Subcutaneous abdominal adipose tissue (tissue), 5 donors: ENCODE results near the gene GDF2.

Source experiments
- H3K27ac ChIP-seq: one replicate; pipeline ENCODE4 v1.7.0; 2013; ENCODE audit warnings: low read depth, mild to moderate bottlenecking, inconsistent platforms, low read length, moderate library complexity
- H3K27me3 ChIP-seq, 5 donors: one replicate each; pipeline ENCODE4 v1.7.0; 2013; ENCODE audit warnings: low read length in 5 of 5, inconsistent platforms in 1 of 5; ENCODE audit not compliant: control insufficient read depth in 5 of 5, insufficient read depth in 4 of 5
- H3K36me3 ChIP-seq, 5 donors: one replicate each; pipeline ENCODE4 v1.7.0; 2013; ENCODE audit warnings: low read length in 5 of 5; ENCODE audit not compliant: control insufficient read depth in 5 of 5, insufficient read depth in 5 of 5
- H3K4me1 ChIP-seq, 5 donors: one replicate each; pipeline ENCODE4 v1.7.0; 2013; ENCODE audit warnings: low read length in 5 of 5, mild to moderate bottlenecking in 3 of 5, moderate library complexity in 1 of 5; ENCODE audit not compliant: control insufficient read depth in 5 of 5, insufficient read depth in 5 of 5
- H3K4me3 ChIP-seq, 5 donors: one replicate each; pipeline ENCODE4 v1.7.0; 2013; ENCODE audit warnings: low read length in 5 of 5, low read depth in 1 of 5
- H3K9ac ChIP-seq, 5 donors: one replicate each; pipeline ENCODE4 v1.7.0; 2013; ENCODE audit warnings: low read length in 5 of 5, mild to moderate bottlenecking in 4 of 5, moderate library complexity in 3 of 5
- H3K9me3 ChIP-seq, 5 donors: one replicate each; pipeline ENCODE4 v1.7.0; 2013; ENCODE audit warnings: low read length in 5 of 5; ENCODE audit not compliant: control insufficient read depth in 5 of 5
- donor health status: healthy.
- donor health status: healthy.
- donor health status: healthy.
- donor health status: healthy.
- donor health status: healthy.

GDF2 gene

GRCh38 chr10:47357131-47357582 lies 34.9 kb downstream of the GDF2 start:
- H3K36me3 ChIP-seq: no peaks in the 10 kb centered on the region
- H3K9ac ChIP-seq: no peak overlapping the region
- no peaks in the 10 kb centered on the region for H3K9me3 ChIP-seq
- no peaks in the 10 kb centered on the region for H3K27me3 ChIP-seq
- no peak overlapping the region for H3K27ac ChIP-seq
- no peaks in the 10 kb centered on the region for H3K4me1 ChIP-seq
- no peak overlapping the region for H3K4me3 ChIP-seq

GRCh38 chr10:47357911-47358310 lies 35.7 kb downstream of the GDF2 start:
- H3K36me3 ChIP-seq: no peaks in the 10 kb centered on the region
- H3K9ac ChIP-seq: no peak overlapping the region
- no peak overlapping the region for H3K4me3 ChIP-seq
- no peaks in the 10 kb centered on the region for H3K9me3 ChIP-seq
- H3K27ac ChIP-seq: no peak overlapping the region
- H3K4me1 ChIP-seq: no peaks in the 10 kb centered on the region
- no peaks in the 10 kb centered on the region for H3K27me3 ChIP-seq

GRCh38 chr10:47358457-47358856 lies 36.2 kb downstream of the GDF2 start:
- H3K9ac ChIP-seq: no peak overlapping the region
- no peaks in the 10 kb centered on the region for H3K4me1 ChIP-seq
- H3K9me3 ChIP-seq: no peaks in the 10 kb centered on the region

GRCh38 chr10:47359101-47359500 lies 36.8 kb downstream of the GDF2 start:
- no peaks in the 10 kb centered on the region for H3K4me1 ChIP-seq
- H3K27ac ChIP-seq: no peak overlapping the region
- no peaks in the 10 kb centered on the region for H3K9me3 ChIP-seq
- H3K36me3 ChIP-seq: no peaks in the 10 kb centered on the region
- H3K27me3 ChIP-seq: no peaks in the 10 kb centered on the region
- no peak overlapping the region for H3K9ac ChIP-seq
- no peak overlapping the region for H3K4me3 ChIP-seq

More at GRCh38 chr10:47358457-47358856, 36.2 kb downstream of the GDF2 start:
- H3K4me3 ChIP-seq: no peak overlapping the region
- no peaks in the 10 kb centered on the region for H3K36me3 ChIP-seq
- H3K27me3 ChIP-seq: no peaks in the 10 kb centered on the region
- H3K27ac ChIP-seq: no peak overlapping the region

GRCh38 chr10:47359626-47360418 lies 37.6 kb downstream of the GDF2 start:
- no peak overlapping the region for H3K27ac ChIP-seq
- H3K4me3 ChIP-seq: no peak overlapping the region
- no peaks in the 10 kb centered on the region for H3K9me3 ChIP-seq
- H3K9ac ChIP-seq: no peak overlapping the region
- peaks cover 0 to 3% (median 0%) of the 10 kb centered on the region in 5 donors for H3K27me3 ChIP-seq
- H3K36me3 ChIP-seq: no peaks in the 10 kb centered on the region
- H3K4me1 ChIP-seq: no peaks in the 10 kb centered on the region

GRCh38 chr10:47360419-47361040 lies 38.3 kb downstream of the GDF2 start:
- no peak overlapping the region for H3K9ac ChIP-seq
- H3K4me1 ChIP-seq: no peaks in the 10 kb centered on the region
- peaks cover 0 to 3% (median 0%) of the 10 kb centered on the region in 5 donors for H3K27me3 ChIP-seq
- H3K36me3 ChIP-seq: no peaks in the 10 kb centered on the region
- H3K27ac ChIP-seq: no peak overlapping the region
- H3K4me3 ChIP-seq: no peak overlapping the region
- no peaks in the 10 kb centered on the region for H3K9me3 ChIP-seq

- Histone ChIP-seq H3K9me3 (no peaks in the 10 kb centered on the region), H3K36me3 (no peaks in the 10 kb centered on the region), H3K27ac (no peak overlapping the region), H3K4me3 (no peak overlapping the region), H3K27me3 (peaks cover 0 to 3% (median 0%) of the 10 kb centered on the region in 5 donors), H3K9ac (no peak overlapping the region), H3K4me1 (no peaks in the 10 kb centered on the region)
Observed at GRCh38 chr10:47361293-47361692, 39.0 kb downstream of the GDF2 start.

- Histone ChIP-seq H3K9ac (no peak overlapping the region), H3K27me3 (peaks cover 0 to 3% (median 0%) of the 10 kb centered on the region in 5 donors), H3K36me3 (no peaks in the 10 kb centered on the region), H3K27ac (no peak overlapping the region), H3K9me3 (no peaks in the 10 kb centered on the region), H3K4me1 (no peaks in the 10 kb centered on the region), H3K4me3 (no peak overlapping the region)
Observed at GRCh38 chr10:47362199-47362598, 39.9 kb downstream of the GDF2 start.

- no peak overlapping the region for H3K9ac ChIP-seq
- H3K4me3 ChIP-seq: no peak overlapping the region
- H3K27ac ChIP-seq: no peak overlapping the region
- peaks cover 0 to 3% (median 0%) of the 10 kb centered on the region in 5 donors for H3K27me3 ChIP-seq
- H3K9me3 ChIP-seq: no peaks in the 10 kb centered on the region
- no peaks in the 10 kb centered on the region for H3K4me1 ChIP-seq
- no peaks in the 10 kb centered on the region for H3K36me3 ChIP-seq
Observed at GRCh38 chr10:47363781-47364180, 41.5 kb downstream of the GDF2 start.

GRCh38 chr10:47364366-47364765 lies 42.1 kb downstream of the GDF2 start:
- Histone ChIP-seq H3K4me3 (no peak overlapping the region), H3K4me1 (no peaks in the 10 kb centered on the region), H3K27me3 (peaks cover 0 to 3% (median 0%) of the 10 kb centered on the region in 5 donors), H3K36me3 (no peaks in the 10 kb centered on the region), H3K9ac (no peak overlapping the region), H3K27ac (no peak overlapping the region), H3K9me3 (no peaks in the 10 kb centered on the region)
